K562 (cell line): ENCODE results near the gene CIAPIN1.

Experiments used
- CBFA2T2 ChIP-seq: fragments of 450-650 bp; conservative IDR thresholded peaks from 2 replicates; pipeline ENCODE4 v1.6.1; 2017; ENCODE audit warnings: mild to moderate bottlenecking
- KAT2B ChIP-seq: IDR thresholded peaks from one replicate; pipeline ENCODE4 v1.6.1; 2012; ENCODE audit warnings: low read depth, mild to moderate bottlenecking, control low read depth, inconsistent platforms, low read length, moderate library complexity
- NBN ChIP-seq: fragments of 450-650 bp; IDR thresholded peaks from 2 replicates; pipeline ENCODE4 v1.6.1; 2016; ENCODE audit warnings: low read depth, mild to moderate bottlenecking
- U2AF2 ChIP-seq: fragments of 200-400 bp; formaldehyde crosslinking; optimal IDR thresholded peaks from 2 replicates; pipeline ENCODE3; 2017; ENCODE audit warnings: low read depth, mild to moderate bottlenecking, low read length
- ZNF212 ChIP-seq: fragments of 450-650 bp; formaldehyde crosslinking; IDR thresholded peaks from 2 replicates; pipeline ENCODE4 v1.4.0; 2020; ENCODE audit warnings: mild to moderate bottlenecking

DNA sequence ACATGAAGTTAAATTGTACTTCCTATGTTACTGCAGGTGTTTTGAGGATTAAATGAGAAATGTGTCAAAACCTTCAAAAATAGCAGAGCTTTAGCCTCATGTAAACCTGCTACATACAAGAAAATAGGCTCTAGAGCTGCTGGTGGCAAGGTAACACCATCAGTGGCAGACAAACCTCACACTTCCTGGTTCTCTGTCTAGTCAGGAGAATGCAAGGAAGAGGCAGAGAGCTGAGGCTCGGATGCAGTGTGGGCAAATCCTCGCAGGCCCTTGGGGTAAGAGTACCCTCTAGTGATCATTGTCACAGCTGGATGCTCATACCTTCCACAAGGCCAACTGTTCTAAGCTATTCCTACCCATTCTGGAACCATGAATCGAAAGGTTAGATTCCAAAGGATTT, 14.2 kb downstream of the CIAPIN1 start:
- TF ChIP-seq ZNF212 (CRISPR knock-in tag): no peak
- TF ChIP-seq KAT2B: no peak
- no peak for TF ChIP-seq U2AF2
- TF ChIP-seq NBN: no peak
- TF ChIP-seq CBFA2T2: no peak
